K562 (cell line): Measurements from ENCODE around the gene CACNB2. TPM values are rescaled to one million over a fixed set of nuclear protein-coding genes. Genes with fewer than 3 reads are reported as not detected.

ENCODE experiments used
- ATAC-seq: fragments of 200-7000 bp; cut with Tn5 transposase; 3 replicates; pipeline ENCODE4 v1.9.1; 2020; ENCODE audit warnings: moderate library complexity
- BruUV-seq: library from RNA; stranded (reverse); fragments of 400-500 nt; replicated peaks from 2 replicates; lab custom pipeline; 2021; lab: Mats Ljungman, UMichigan
- CTCF ChIA-PET: fragments of 300-600 bp; formaldehyde crosslinking; extraction: SDS; loops from one replicate; lab custom pipeline; 2021; ENCODE audit warnings: low intra/inter-chr PET ratio; lab: Yijun Ruan, JAX
- POLR2A ChIA-PET: fragments of 300-600, 350-650 bp; sonication (Branson Sonifier 250); formaldehyde crosslinking; extraction: SDS; loops from one replicate; lab custom pipeline; 2021; ENCODE audit warnings: antibody characterized with exemption, inconsistent platforms; lab: Yijun Ruan, JAX
- DNase-seq, 4 experiments: peaks; one replicate each; pipeline versions ENCODE4 v3.0.0 to v3.0.0-alpha.2; 2011 to 2018; ENCODE audit warnings: low spot score in 3 of 4, mixed read lengths in 3 of 4; ENCODE audit errors: extremely low read depth in 1 of 4
- FAIRE-seq: peaks from 2 replicates; lab custom pipeline; 2011; peaks lifted over from hg19 to GRCh38; lab: Jason Lieb, UNC
- H2AFZ ChIP-seq: 2 replicates; pipeline ENCODE4 v1.6.0; 2011; ENCODE audit warnings: low read depth, low read length, control low read depth, inconsistent platforms
- H3K27ac ChIP-seq: fragments of 200-600 bp; 3 replicates; pipeline ENCODE4 v1.8.0; 2011; ENCODE audit warnings: low read depth, mild to moderate bottlenecking, control low read depth, inconsistent platforms, low read length, moderate library complexity, mixed read lengths; ENCODE audit errors: extremely low read depth
- H3K27me3 ChIP-seq, 2 experiments: fragments of 300-600 bp in 1 of 2; 2 replicates in 1 of 2; 3 replicates in 1 of 2; pipeline versions ENCODE4 v1.6.0 to v1.8.0; 2011; ENCODE audit warnings: inconsistent platforms in 2 of 2, low read length in 2 of 2, mild to moderate bottlenecking in 1 of 2, mixed read lengths in 1 of 2, moderate library complexity in 1 of 2; ENCODE audit not compliant: control insufficient read depth in 2 of 2, insufficient read depth in 2 of 2
- H3K36me3 ChIP-seq: fragments of 300-600 bp; 3 replicates; pipeline ENCODE4 v1.8.0; 2011; ENCODE audit warnings: mild to moderate bottlenecking, low read length, inconsistent platforms; ENCODE audit not compliant: control insufficient read depth, insufficient read depth
- H3K4me1 ChIP-seq, 2 experiments: fragments of 200-600 bp in 1 of 2; replicated peaks in 1 of 2; 2 replicates in 1 of 2; 3 replicates in 1 of 2; pipeline versions ENCODE4 v1.5.1 to v1.8.0; 2011; ENCODE audit warnings: inconsistent platforms in 2 of 2, low read length in 2 of 2, mild to moderate bottlenecking in 1 of 2, mixed read lengths in 1 of 2, moderate library complexity in 1 of 2; ENCODE audit not compliant: control insufficient read depth in 2 of 2, insufficient read depth in 2 of 2
- H3K4me2 ChIP-seq: 2 replicates; pipeline ENCODE4 v1.6.1; 2011; ENCODE audit warnings: low read length, control low read depth, inconsistent platforms, mixed read lengths; ENCODE audit not compliant: insufficient read depth
- H3K4me3 ChIP-seq: fragments of 200-600 bp; sonication (generic), shearing (Covaris generic); 2 replicates; pipeline ENCODE4 v1.5.1; 2016; ENCODE audit warnings: control low read depth, inconsistent platforms
- H3K79me2 ChIP-seq: fragments of 200-600 bp; 3 replicates; pipeline ENCODE4 v1.8.0; 2011; ENCODE audit warnings: low read length, inconsistent platforms; ENCODE audit not compliant: control insufficient read depth, insufficient read depth
- H3K9ac ChIP-seq, 2 experiments: 2 replicates each; pipeline versions ENCODE4 v1.6.0 to v1.6.1; 2011; ENCODE audit warnings: low read depth in 2 of 2, low read length in 2 of 2, control low read depth in 1 of 2, inconsistent platforms in 1 of 2, mild to moderate bottlenecking in 1 of 2, mixed read lengths in 1 of 2; ENCODE audit not compliant: insufficient read depth in 1 of 2
- H3K9me1 ChIP-seq: one replicate; pipeline ENCODE4 v1.6.0; 2011; ENCODE audit warnings: inconsistent platforms, mild to moderate bottlenecking, low read length, moderate library complexity; ENCODE audit not compliant: control insufficient read depth, insufficient read depth
- H3K9me3 ChIP-seq: replicated peaks from 2 replicates; pipeline ENCODE4 v1.5.1; 2011; ENCODE audit warnings: low read depth, low read length, inconsistent platforms; ENCODE audit not compliant: control insufficient read depth, insufficient read depth
- H4K20me1 ChIP-seq: replicated peaks from 2 replicates; pipeline ENCODE4 v1.6.1; 2011; ENCODE audit warnings: low read length, inconsistent platforms, mixed read lengths; ENCODE audit not compliant: control insufficient read depth, insufficient read depth
- CBX8 ChIP-seq: fragments of 200-600 bp; sonication (generic); IDR thresholded peaks from 2 replicates; pipeline ENCODE4 v1.6.1; 2012; ENCODE audit warnings: borderline replicate concordance, mixed run types, low read depth, mild to moderate bottlenecking, moderate library complexity, mixed read lengths, low read length, control low read depth, inconsistent platforms; ENCODE audit not compliant: poor library complexity, severe bottlenecking; ENCODE audit errors: extremely low read depth
- CREB1 ChIP-seq, 2 experiments: sonication (generic) in 1 of 2; formaldehyde crosslinking in 1 of 2; IDR thresholded peaks; 2 replicates each; pipeline versions ENCODE4 v1.6.1 to v1.8.0; 2012 to 2022; ENCODE audit warnings: inconsistent platforms in 1 of 2, mild to moderate bottlenecking in 1 of 2, missing genetic modification reagents in 1 of 2, moderate library complexity in 1 of 2
- NFATC3 ChIP-seq: fragments of 450-650 bp; IDR thresholded peaks from 2 replicates; pipeline ENCODE4 v1.6.1; 2017; ENCODE audit warnings: mild to moderate bottlenecking
- WGBS: fragments of 100-300 bp; shearing (Covaris generic); methylation state at CpG from one replicate; pipeline ENCODE4 v1.1.6; 2016; ENCODE audit warnings: low coverage, mixed read lengths; ENCODE audit not compliant: insufficient coverage; ENCODE audit errors: missing lambda C conversion rate; 5-methylcytosine and 5-hydroxymethylcytosine counted together
- in situ Hi-C: fragments of 300-500 bp; cut with MboI; formaldehyde crosslinking; loops from 4 replicates; pipeline ENCODE4 v1.15.0; 2018; ENCODE audit warnings: inconsistent platforms, mixed read lengths
- intact Hi-C: fragments of 100-400 bp; cut with micrococcal nuclease; formaldehyde crosslinking; loops from 2 replicates; pipeline ENCODE4 v1.14.2; 2022
- polyA plus RNA-seq, 8 experiments: library from polyadenylated mRNA; depleted of rRNA in 4 of 8; stranded (reverse) in 5 of 8; unstranded in 3 of 8; fragments of >200 nt; fragmentation: Nextera tagmentation in 2 of 8; fragmentation: Illumina TruSeq in 1 of 8; extraction: Ambion mirVana in 2 of 8; extraction: Trizol in 1 of 8; gene quantifications; 2 replicates each; pipeline versions ENCODE4 v1.2.1 to v1.2.3, GENCODE V29; 2011 to 2014; ENCODE audit warnings: inconsistent platforms in 1 of 8, missing spikeins in 1 of 8
- total RNA-seq, 7 experiments: library from RNA; depleted of rRNA in 6 of 7; stranded (reverse); fragments of >200 nt in 6 of 7; fragmentation: Illumina TruSeq in 2 of 7; extraction: Trizol in 2 of 7; gene quantifications; 2 replicates each; pipeline versions ENCODE4 v1.2.1 to v1.2.3, GENCODE V29; 2011 to 2021; ENCODE audit warnings: low replicate concordance in 1 of 7

CACNB2 gene
- total and polyA plus RNA-seq, 9 of the 15 experiments (the other 6 are each of a cell fraction or from before 2014, with no cell fraction given) = 1.8 to 2.2 TPM; not detected in 7

DNA sequence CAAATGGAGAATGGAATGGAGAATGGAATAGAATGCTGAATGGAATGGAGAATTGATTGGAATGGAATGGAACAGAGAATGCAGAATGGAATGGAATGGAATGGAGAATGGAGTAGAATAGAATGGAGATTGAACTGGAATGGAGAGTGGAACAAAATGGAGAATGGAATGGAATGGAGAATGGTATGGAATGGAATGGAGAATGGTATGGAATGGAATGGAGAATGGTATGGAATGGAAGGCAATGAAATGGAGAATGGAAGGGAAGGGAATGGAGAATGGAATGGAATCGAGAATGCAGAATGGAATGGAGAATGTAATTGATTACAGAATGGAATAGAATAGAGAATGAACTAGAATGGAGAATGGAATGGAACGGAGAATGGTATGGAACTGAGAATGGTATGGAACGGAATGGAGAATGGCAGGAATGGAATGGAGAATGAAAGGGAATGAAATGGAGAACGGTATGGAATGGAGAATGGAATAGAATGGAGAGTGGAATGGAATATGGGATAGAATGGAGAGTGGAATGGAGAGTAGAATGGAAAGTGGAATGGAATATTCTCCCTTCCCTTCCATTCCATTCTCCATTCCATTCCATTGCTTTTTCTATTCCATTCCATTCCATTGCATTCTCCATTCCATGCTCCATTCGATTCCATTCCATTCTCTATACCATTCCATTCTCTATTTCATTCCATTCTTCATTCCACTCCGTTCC lies 422.9 kb downstream of the CACNB2 start:
- no peak overlapping the region for H3K4me3 ChIP-seq
- peaks cover 5% of the 10 kb centered on the region; the same call in 1 of the 2 replicates for H3K9me3 ChIP-seq

DNA sequence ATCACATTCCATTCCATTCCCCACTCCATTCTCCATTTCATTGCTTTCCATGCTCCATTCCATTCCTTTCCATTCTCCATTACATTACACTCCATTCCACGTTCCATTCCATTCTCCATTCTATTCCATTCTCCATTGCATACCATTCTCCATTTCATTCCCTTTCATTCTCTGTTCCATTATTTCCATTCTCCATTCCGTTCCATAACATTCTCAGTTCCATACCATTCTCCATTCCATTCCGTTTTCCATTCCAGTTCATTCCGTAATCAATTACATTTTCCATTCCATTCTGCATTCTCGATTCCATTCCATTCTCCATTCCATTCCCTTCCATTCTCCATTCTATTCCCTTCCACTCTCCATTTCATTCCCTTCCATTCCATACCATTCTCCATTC lies 424.8 kb downstream of the CACNB2 start:
- 85% methylated on average over 5 of the region's 5 CpGs for WGBS
- H3K4me3 ChIP-seq = no peak overlapping the region
- ATAC-seq = no peak
- no peak for DNase-seq
- H2AFZ ChIP-seq = no peak overlapping the region
- no peaks in the 10 kb centered on the region for H4K20me1 ChIP-seq
- no peaks in the 10 kb centered on the region for H3K9me1 ChIP-seq
- no peaks in the 10 kb centered on the region; the same call in 2 of the 3 replicates for H3K36me3 ChIP-seq
- ChIA-PET CTCF (no interaction called here), POLR2A (no interaction called here)
- intact Hi-C loops = no loop called here
- no peaks in the 10 kb centered on the region for H3K4me1 ChIP-seq
- no TSS peak for BruUV-seq
- H3K4me2 ChIP-seq = no peak overlapping the region
- H3K79me2 ChIP-seq = no peaks in the 10 kb centered on the region
- FAIRE-seq = no peak
- H3K9ac ChIP-seq = no peak overlapping the region
- peaks cover 8% of the 10 kb centered on the region for H3K9me3 ChIP-seq
- in situ Hi-C loops = no loop called here
- H3K27me3 ChIP-seq = no peaks in the 10 kb centered on the region
- no peak overlapping the region for H3K27ac ChIP-seq
- TF ChIP-seq CREB1 (IDR thresholded peaks at IDR 0.05) (no peak), CREB1 (CRISPR knock-in tag; IDR thresholded peaks at IDR 0.05) (no peak)

More for the DNA sequence above, 422.9 kb downstream of the CACNB2 start:
- intact Hi-C loops = no loop called here
- H3K9me1 ChIP-seq = no peaks in the 10 kb centered on the region
- no peaks in the 10 kb centered on the region for H3K4me1 ChIP-seq
- H3K27ac ChIP-seq = no peak overlapping the region
- CTCF ChIA-PET = no interaction called here
- 90% methylated on average over 6 of the region's 6 CpGs for WGBS
- POLR2A ChIA-PET = no interaction called here
- ATAC-seq = no peak
- H3K27me3 ChIP-seq = no peaks in the 10 kb centered on the region
- H4K20me1 ChIP-seq = no peaks in the 10 kb centered on the region
- H2AFZ ChIP-seq = no peak overlapping the region
- no peak for TF ChIP-seq CBX8
- no peak for TF ChIP-seq NFATC3
- TF ChIP-seq, all 486 proteins: peak for 0
- Histone ChIP-seq H3K79me2 (no peaks in the 10 kb centered on the region), H3K4me2 (no peak overlapping the region), H3K9ac (no peak overlapping the region), H3K36me3 (peaks cover 3% of the 10 kb centered on the region; the same call in 2 of the 3 replicates)
- BruUV-seq = no TSS peak
- in situ Hi-C loops = no loop called here
- FAIRE-seq (no peak), DNase-seq (no peak)
